ENCODE measurements around the gene MEX3B.

DNA sequence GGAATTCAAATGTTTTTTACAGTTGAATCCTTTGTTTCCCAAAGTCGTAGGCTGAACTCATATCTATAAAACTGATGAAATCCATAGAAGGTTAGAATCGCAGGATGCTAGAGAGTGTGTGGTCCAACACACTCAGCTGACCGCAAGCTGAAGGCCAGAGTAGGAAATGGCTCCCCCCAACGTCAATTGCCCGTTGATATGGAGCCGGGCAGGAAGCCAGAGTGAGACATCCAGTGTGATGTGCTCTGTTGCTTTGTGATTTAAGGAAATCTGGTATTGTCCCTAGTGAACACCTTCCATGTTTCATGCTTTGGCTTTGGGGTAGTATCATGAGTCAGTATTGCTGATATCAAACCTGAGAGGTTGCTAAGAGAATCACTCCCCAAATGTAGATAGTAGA lies 5.8 kb upstream of the MEX3B start:
- TF ChIP-seq EZH2 (IDR thresholded peaks at IDR 0.05; ENCODE audit: insufficient read depth, low read length), result no peak
- TF ChIP-seq, protein P1, sequence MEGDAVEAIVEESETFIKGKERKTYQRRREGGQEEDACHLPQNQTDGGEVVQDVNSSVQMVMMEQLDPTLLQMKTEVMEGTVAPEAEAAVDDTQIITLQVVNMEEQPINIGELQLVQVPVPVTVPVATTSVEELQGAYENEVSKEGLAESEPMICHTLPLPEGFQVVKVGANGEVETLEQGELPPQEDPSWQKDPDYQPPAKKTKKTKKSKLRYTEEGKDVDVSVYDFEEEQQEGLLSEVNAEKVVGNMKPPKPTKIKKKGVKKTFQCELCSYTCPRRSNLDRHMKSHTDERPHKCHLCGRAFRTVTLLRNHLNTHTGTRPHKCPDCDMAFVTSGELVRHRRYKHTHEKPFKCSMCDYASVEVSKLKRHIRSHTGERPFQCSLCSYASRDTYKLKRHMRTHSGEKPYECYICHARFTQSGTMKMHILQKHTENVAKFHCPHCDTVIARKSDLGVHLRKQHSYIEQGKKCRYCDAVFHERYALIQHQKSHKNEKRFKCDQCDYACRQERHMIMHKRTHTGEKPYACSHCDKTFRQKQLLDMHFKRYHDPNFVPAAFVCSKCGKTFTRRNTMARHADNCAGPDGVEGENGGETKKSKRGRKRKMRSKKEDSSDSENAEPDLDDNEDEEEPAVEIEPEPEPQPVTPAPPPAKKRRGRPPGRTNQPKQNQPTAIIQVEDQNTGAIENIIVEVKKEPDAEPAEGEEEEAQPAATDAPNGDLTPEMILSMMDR (IDR thresholded peaks at IDR 0.05; ENCODE audit: insufficient read depth, low read depth, low read length), result no peak

All from astrocyte (in vitro differentiated cells and primary cell).